ENCODE results near the gene FAM219B.

GRCh38 chr15:74893627-74894026 lies 13.0 kb downstream of the FAM219B start:
- TF ChIP-seq POLR2A (IDR thresholded peaks at IDR 0.05; ENCODE audit: extremely low read depth, insufficient read length) = no peak
- no peak for TF ChIP-seq CTCF (IDR thresholded peaks at IDR 0.05; ENCODE audit: low read depth, low read length)
